Measurements from ENCODE around the gene CIAO3. TPM values are rescaled to one million over a fixed set of nuclear protein-coding genes. Genes with fewer than 3 reads are reported as not detected.

Gene CIAO3
- total RNA-seq, 1 experiment from 2014 or later = 51.9 TPM

GRCh38 chr16:766008-766819 lies 25.4 kb upstream of the CIAO3 start:
- intact Hi-C loops (cut with micrococcal nuclease; ENCODE audit: unreplicated experiment) = no loop called here
- Mint-ChIP-seq H3K36me3 (ENCODE audit: insufficient read depth, unreplicated experiment) (peaks cover 4% of the 10 kb centered on the region), H3K27me3 (ENCODE audit: unreplicated experiment) (peaks cover 10% of the 10 kb centered on the region), H3K27ac (ENCODE audit: unreplicated experiment) (no peak overlapping the region), H3K4me1 (ENCODE audit: low read depth, unreplicated experiment) (peaks cover 7% of the 10 kb centered on the region), H3K9me3 (ENCODE audit: low read depth, unreplicated experiment) (no peaks in the 10 kb centered on the region), H3K4me3 (ENCODE audit: low read depth, unreplicated experiment) (no peak overlapping the region)
- TF ChIP-seq CTCF (IDR thresholded peaks at IDR 0.05; ENCODE audit: unreplicated experiment) = no peak
- no peak for DNase-seq
- CTCF ChIA-PET = no interaction called here
- no TSS peak for BruUV-seq (replicated peaks)

- CTCF ChIA-PET = no interaction called here
- no peak overlapping the region for H3K27ac Mint-ChIP-seq (ENCODE audit: unreplicated experiment)
- peaks cover 12% of the 10 kb centered on the region for H3K27me3 Mint-ChIP-seq (ENCODE audit: unreplicated experiment)
- DNase-seq = no peak
- no peak overlapping the region for H3K4me3 Mint-ChIP-seq (ENCODE audit: low read depth, unreplicated experiment)
- no TSS peak for BruUV-seq (replicated peaks)
- peaks cover 7% of the 10 kb centered on the region for H3K36me3 Mint-ChIP-seq (ENCODE audit: insufficient read depth, unreplicated experiment)
- no peaks in the 10 kb centered on the region for H3K9me3 Mint-ChIP-seq (ENCODE audit: low read depth, unreplicated experiment)
- intact Hi-C loops (cut with micrococcal nuclease; ENCODE audit: unreplicated experiment) = no loop called here
- TF ChIP-seq CTCF (IDR thresholded peaks at IDR 0.05; ENCODE audit: unreplicated experiment) = no peak
- H3K4me1 Mint-ChIP-seq (ENCODE audit: low read depth, unreplicated experiment) = peaks cover 14% of the 10 kb centered on the region
These were observed 24.7 kb upstream of the CIAO3 start for GRCh38 chr16:765488-765865.

GRCh38 chr16:764848-765487 lies 24.2 kb upstream of the CIAO3 start:
- H3K9me3 Mint-ChIP-seq (ENCODE audit: low read depth, unreplicated experiment) = no peaks in the 10 kb centered on the region
- no peak for DNase-seq
- H3K4me3 Mint-ChIP-seq (ENCODE audit: low read depth, unreplicated experiment) = no peak overlapping the region
- no peak for TF ChIP-seq CTCF (IDR thresholded peaks at IDR 0.05; ENCODE audit: unreplicated experiment)
- intact Hi-C loops (cut with micrococcal nuclease; ENCODE audit: unreplicated experiment) = no loop called here
- H3K36me3 Mint-ChIP-seq (ENCODE audit: insufficient read depth, unreplicated experiment) = peaks cover 9% of the 10 kb centered on the region
- H3K27me3 Mint-ChIP-seq (ENCODE audit: unreplicated experiment) = peaks cover 13% of the 10 kb centered on the region
- peaks cover 17% of the 10 kb centered on the region for H3K4me1 Mint-ChIP-seq (ENCODE audit: low read depth, unreplicated experiment)
- no TSS peak for BruUV-seq (replicated peaks)
- no peak overlapping the region for H3K27ac Mint-ChIP-seq (ENCODE audit: unreplicated experiment)
- CTCF ChIA-PET = no interaction called here

GRCh38 chr16:764184-764750 lies 23.5 kb upstream of the CIAO3 start:
- H3K4me3 Mint-ChIP-seq (ENCODE audit: low read depth, unreplicated experiment) = no peak overlapping the region
- H3K27ac Mint-ChIP-seq (ENCODE audit: unreplicated experiment) = peak overlapping the region; percentile 36
- DNase-seq = no peak

More at GRCh38 chr16:764184-764750, 23.5 kb upstream of the CIAO3 start:
- no peaks in the 10 kb centered on the region for H3K9me3 Mint-ChIP-seq (ENCODE audit: low read depth, unreplicated experiment)
- peaks cover 9% of the 10 kb centered on the region for H3K36me3 Mint-ChIP-seq (ENCODE audit: insufficient read depth, unreplicated experiment)
- no peak for TF ChIP-seq CTCF (IDR thresholded peaks at IDR 0.05; ENCODE audit: unreplicated experiment)
- CTCF ChIA-PET = no interaction called here
- peaks cover 13% of the 10 kb centered on the region for H3K27me3 Mint-ChIP-seq (ENCODE audit: unreplicated experiment)
- no TSS peak for BruUV-seq (replicated peaks)
- peaks cover 23% of the 10 kb centered on the region for H3K4me1 Mint-ChIP-seq (ENCODE audit: low read depth, unreplicated experiment)
- intact Hi-C loops (cut with micrococcal nuclease; ENCODE audit: unreplicated experiment) = no loop called here

All from Calu3 (cell line).